Brain pericyte (primary cell): ENCODE data around the gene MASP2.
"Not testable (repeated sequence)": the region's sequence is repeated elsewhere in the genome, so short reads cannot be mapped to it uniquely, and the experiment has no call there.

Experiments used
- DNase-seq: peaks from one replicate; pipeline ENCODE4 v3.0.0-alpha.2; 2012; ENCODE audit warnings: low read depth, low spot score

Gene MASP2

DNA sequence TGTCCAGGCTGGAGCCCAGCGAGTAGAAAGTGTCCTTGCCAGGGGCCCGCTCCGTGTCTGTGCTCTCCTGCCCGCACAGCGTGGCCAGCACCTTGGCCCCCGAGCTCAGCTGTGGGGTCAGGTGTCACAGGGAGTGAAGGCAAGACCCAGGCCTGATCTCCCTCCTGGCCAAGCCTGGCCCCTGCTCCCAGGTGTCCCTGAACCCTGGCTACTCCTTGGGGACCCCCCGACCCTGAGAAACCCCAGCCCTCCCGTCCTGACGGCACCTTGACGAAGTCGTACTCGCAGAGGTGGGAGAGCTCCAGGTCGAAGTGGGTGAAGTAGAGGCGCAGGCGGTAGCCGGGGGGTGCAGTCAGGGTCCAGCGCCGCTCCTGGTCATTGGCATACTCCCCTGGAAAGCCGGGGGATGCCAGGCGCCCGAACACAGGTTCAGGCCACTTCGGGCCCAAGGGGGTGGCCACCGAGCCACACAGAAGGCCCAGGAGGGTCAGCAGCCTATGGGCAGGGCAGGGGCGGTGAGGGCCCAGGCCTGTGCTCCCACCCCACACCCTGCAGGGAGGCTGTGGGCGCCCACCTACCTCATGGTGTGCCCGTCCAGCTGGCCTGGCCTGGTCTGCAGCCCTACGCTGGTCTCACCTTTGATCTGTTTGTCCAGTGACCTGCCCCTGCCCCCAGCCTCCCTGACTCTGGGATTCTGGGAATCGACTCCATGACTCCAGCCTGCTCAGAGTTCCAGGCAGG, at the start of gene MASP2:
Gene MASP2 (minus strand): TSS at position 615 of the 741 bp plus-strand sequence. CDS start 32 bp downstream, at position 583.
- DNase-seq: no peak

DNA sequence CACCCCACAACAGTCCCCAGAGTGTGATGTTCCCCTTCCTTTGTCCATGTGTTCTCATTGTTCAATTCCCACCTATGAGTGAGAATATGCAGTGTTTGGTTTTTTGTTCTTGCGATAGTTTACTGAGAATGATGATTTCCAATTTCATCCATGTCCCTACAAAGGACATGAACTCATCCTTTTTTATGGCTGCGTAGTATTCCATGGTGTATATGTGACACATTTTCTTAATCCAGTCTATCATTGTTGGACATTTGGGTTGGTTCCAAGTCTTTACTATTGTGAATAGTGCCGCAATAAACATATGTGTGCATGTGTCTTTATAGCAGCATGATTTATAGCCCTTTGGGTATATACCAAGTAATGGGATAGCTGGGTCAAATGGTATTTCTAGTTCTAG, 36.7 kb upstream of the MASP2 start:
- DNase-seq: not testable (repeated sequence)

DNA sequence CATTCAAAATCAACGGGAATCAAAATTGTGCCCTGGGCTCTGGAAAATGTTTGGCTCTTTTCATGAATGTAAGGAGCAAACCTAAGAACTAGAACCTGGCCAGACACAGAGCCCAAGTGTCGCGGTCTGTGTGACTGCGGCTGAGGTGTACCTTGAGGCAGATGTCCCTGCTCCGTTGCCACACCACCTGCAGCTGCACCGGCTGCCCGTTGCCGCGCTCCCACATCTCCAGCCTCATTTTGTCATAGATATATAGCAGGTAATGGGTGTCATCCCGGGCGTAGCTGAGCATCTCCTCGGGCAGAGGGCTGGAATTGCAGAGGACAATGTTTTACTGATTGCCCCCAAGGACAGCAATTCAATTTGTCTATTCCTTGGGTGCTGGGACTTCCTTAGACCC, 33.9 kb upstream of the MASP2 start:
- no peak for DNase-seq

- DNase-seq: no peak
Measured at GRCh38 chr1:11078631-11079030, 31.6 kb upstream of the MASP2 start.

GRCh38 chr1:11073398-11073797, 26.4 kb upstream of the MASP2 start:
- DNase-seq: not testable (repeated sequence)

GRCh38 chr1:11072216-11072917, 25.3 kb upstream of the MASP2 start:
- DNase-seq: no peak

GRCh38 chr1:11071463-11072215, 24.6 kb upstream of the MASP2 start:
- DNase-seq: no peak

DNA sequence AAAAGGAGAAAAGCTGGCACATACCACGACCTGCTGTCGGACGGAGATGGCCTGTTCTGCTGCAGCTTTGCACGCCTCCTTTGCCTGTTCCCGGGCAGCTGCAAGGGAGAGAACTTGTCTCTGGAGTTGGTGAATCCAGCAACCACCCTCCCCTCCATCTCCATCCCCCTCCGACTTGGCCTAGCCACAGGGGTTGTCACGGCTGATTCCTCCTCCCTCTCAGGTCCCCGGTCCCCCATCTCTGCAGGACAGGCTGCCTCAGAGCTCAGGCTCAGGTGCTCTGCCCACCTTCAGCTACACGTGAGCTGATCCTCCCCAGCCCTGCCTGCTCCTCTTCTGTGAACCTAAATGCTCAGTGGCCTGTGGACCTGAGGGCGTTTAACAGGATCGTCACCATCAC, 23.8 kb upstream of the MASP2 start:
- no peak for DNase-seq

DNA sequence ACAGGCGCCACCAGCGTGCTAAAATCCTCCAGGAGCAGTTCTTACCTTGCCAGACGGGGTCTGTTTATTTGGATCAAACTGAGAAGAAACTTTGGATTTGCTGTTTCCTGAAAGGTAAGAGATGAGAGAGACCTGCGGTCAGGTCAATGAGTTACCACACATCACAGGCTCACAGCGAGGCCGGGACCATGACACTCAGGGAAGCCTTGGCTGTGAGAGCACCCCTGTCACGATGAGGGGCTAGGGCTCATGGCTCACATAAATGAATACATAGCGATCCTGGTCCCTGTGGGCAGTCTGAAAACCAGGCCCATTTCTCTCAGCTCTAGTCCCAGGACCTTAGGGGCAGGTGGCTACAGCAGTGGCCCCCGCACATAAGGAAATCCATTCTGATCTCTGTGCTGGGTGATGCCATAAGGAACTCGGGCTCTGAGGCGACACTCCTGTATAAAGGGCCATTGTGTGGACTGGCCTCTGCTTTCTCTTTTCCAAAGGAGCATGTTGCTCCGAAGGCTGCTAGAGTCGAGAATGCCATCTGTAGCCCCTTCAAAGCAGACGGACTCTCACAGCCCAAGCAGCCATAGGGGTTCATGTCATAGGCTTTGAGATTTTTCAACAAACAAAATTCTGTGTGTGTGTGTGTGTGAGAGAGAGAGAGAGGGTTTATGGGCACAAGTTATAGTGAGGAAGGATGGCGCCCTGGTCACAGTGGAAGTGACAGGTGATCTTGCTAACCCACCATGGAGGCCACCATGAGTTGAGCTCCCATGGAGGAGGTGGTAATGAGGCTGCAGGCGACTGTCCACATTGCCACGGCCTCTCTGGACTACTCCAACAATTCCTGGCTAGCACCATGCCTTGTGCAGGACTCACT, 21.8 kb upstream of the MASP2 start:
- no peak for DNase-seq

GRCh38 chr1:11067716-11068599, 20.9 kb upstream of the MASP2 start:
- no peak for DNase-seq

GRCh38 chr1:11065796-11066195, 18.8 kb upstream of the MASP2 start:
- no peak for DNase-seq

DNA sequence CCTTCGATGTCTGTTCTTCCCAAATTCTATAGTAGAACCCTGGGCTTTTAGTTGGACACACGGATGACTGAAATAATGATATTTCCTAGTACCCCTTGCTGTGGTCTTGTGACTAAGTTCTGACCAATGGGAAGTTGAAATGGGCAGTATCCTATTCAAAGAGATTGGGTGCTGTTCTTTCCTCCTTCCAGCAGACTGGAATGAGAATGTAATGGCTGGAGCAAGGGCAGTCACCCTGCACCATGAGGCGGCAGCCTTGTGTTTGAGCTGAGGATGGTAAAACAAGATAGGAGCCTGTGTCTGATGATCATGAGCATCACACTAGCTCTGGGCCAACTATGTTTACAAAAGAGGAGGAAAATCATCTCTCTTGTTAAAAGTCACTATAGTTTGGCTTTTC, 17.9 kb upstream of the MASP2 start:
- no peak for DNase-seq

- DNase-seq: not testable (repeated sequence)
Measured at GRCh38 chr1:11063937-11064537, 17.0 kb upstream of the MASP2 start.

DNA sequence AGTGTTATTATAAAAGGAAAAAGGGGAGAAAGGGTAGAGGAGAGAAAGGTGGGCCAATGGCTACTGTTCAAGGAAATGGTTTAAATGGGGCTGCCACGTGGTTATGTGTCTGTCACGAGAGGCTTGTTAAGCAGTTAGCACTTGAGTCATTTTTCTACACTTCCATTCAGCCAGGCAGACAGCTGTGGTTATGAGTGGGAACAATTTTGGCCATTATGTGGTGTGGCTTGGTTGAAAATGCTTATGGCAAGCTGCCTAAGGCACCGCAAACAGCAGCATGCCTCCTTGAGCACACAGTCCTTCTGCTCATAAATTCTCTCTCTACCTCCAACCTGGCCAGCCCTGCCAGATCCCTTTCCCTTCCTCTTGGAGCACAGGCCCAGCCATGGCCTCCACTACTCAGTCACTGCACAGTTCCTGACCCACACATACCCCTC, 15.9 kb upstream of the MASP2 start:
- DNase-seq: no peak

DNA sequence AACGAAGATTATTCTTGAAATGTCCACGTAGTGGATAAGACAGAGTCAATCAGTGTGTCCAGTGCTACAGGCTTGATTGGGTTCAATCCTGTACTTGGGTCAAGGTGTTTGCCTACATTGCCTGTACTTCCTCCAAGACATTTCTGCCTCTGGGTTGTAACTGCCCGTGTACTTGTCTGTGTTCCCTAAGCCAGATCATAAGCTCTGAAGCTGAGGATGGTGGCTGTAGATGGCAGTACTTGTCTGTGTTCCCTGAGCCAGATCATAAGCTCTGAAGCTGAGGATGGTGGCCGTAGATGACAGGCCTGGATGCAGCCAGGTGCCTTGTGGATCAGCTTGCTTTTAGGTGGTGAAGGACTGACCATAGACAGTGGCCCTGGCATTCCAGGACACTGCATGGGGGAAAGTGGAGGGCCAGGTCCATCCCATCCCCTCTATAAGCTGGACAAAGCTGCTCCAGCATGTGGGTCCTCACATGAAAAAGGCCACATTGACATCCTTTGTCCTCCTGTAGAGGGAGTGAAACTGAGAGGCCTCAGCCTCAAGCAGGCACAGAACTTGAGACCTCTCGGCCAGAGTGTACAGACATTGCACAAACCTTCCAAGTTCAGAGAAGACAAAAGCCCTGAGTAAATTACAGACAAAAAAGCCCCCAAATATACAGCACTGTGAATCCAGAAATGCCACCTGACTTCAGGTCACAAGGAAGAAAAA, 14.8 kb upstream of the MASP2 start:
- DNase-seq: no peak

- DNase-seq: peak; percentile 52
Measured at GRCh38 chr1:11059968-11060830, 13.2 kb upstream of the MASP2 start, which contains the start of gene SRM. Gene SRM (minus strand): TSS chr1:11060018. CDS start chr1:11059943, 75 bp downstream.

DNA sequence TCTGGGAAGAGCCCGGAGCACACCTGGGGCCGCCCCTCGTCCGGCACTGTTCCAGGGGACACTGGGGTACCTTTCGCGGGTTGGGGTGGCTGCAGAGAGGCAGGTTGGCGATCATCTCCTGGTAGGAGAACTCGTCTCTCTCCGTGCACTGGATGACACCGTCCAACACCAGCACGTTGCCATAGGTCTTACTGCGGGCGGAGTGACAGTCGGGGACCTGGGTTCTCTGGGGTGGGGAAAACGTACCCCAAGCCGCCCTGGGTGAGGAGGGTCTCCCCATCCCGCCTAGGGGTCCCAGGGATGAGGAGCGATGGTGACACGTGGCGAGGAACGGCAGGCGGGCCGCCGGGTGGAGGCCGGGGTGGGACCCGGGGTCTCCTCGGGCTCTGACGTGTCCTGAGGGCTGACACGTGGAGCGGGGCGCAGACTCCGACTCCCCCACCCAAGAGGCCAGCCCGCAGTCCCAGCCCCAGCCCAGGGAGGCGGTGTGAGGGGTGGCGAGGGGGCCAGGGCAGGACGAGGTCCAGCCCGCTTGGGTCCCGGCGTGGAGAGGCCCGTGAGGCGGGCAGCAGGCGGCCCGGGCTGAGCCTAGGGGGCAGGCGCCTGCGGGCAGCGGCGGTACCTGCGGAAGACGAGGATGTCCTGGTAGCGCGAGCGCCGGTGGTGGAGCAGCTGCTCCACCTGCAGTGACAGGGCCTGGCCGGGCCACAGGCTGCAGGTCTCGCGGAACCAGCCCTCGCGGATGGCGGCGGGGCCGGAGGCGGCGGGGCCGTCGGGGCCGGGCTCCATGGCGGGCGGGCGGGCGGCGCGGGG, 12.3 kb upstream of the MASP2 start:
- DNase-seq: no peak
